ENCODE results near the gene RPS13.

DNA sequence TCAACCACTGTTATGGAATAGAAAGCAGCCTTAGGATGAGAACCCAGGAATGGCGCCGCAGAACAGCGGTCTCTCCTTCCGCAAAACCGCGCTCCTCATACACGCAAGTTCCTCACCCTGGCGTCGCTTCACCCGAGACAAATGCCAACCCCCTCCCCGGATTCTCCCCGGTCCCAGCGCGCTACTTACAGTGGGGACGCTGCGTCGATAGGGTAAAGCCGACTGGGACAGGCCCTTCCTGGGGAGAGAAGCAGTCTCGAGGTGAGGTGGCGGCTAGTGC lies 287 bp downstream of the RPS13 start:
- TF ChIP-seq CTCF (IDR thresholded peaks at IDR 0.05) (no peak), POLR2A (IDR thresholded peaks at IDR 0.05) (no peak)

Data from thyroid gland (tissue), 4 donors.